ENCODE measurements around the gene PBX1. TPM values are rescaled to one million over a fixed set of nuclear protein-coding genes. Genes with fewer than 3 reads are reported as not detected.
A peak's percentile ranks its signal among the peaks of the same experiment; 100 is the strongest.
"Not testable (repeated sequence)": the region's sequence is repeated elsewhere in the genome, so short reads cannot be mapped to it uniquely, and the experiment has no call there.

The PBX1 gene
- total RNA-seq, 4 donors from 2014 or later: 25.8 to 31.0 (median 27.1) TPM

- WGBS, 2 donors: 78 to 85% methylated on average over 5 of the region's 5 CpGs
Observed at GRCh38 chr1:164534863-164535610, 23.9 kb upstream of the PBX1 start.

DNA sequence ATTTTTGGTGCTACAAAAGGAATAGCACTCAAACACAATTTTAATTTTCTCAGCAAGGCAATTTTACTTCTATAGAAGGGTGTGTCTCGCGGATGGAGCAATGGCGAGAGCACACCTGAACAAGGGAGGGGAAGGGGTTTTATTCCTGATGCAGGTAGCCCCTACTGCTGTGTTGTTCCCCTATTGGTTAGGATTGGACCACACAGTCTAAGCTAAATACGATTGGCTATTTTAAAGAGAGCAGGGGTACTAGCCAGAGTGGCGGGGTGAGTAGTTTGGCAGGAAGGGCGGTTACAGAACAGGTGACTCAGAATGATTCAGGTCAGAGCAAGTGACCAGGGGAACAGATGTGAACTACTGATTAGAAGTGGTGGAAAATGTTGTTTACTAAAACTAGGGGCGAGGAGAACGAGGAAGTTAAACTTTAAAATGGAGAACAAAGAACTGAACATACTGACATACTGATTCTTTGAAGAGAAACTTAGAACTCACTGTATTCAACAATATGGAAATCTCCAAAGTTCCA, 6.5 kb upstream of the PBX1 start:
- not testable (repeated sequence) for H3K4me1 ChIP-seq; H3K9me3 ChIP-seq; DNase-seq (ENCODE audit: low spot score in 2 of 2); H3K36me3 ChIP-seq; H3K4me3 ChIP-seq; H3K27ac ChIP-seq; H3K27me3 ChIP-seq
- 94 to 97% methylated on average over 8 of the region's 8 CpGs for whole genome bisulfite sequencing, 2 donors

More at GRCh38 chr1:164534863-164535610, 23.9 kb upstream of the PBX1 start:
- Histone ChIP-seq H3K4me1 (no peaks in the 10 kb centered on the region), H3K27ac (no peak overlapping the region), H3K27me3 (no peaks in the 10 kb centered on the region), H3K4me3 (no peak overlapping the region), H3K9me3 (no peaks in the 10 kb centered on the region), H3K36me3 (no peaks in the 10 kb centered on the region)
- no peak for DNase-seq (ENCODE audit: low spot score in 2 of 2)
- TF ChIP-seq, protein P1, sequence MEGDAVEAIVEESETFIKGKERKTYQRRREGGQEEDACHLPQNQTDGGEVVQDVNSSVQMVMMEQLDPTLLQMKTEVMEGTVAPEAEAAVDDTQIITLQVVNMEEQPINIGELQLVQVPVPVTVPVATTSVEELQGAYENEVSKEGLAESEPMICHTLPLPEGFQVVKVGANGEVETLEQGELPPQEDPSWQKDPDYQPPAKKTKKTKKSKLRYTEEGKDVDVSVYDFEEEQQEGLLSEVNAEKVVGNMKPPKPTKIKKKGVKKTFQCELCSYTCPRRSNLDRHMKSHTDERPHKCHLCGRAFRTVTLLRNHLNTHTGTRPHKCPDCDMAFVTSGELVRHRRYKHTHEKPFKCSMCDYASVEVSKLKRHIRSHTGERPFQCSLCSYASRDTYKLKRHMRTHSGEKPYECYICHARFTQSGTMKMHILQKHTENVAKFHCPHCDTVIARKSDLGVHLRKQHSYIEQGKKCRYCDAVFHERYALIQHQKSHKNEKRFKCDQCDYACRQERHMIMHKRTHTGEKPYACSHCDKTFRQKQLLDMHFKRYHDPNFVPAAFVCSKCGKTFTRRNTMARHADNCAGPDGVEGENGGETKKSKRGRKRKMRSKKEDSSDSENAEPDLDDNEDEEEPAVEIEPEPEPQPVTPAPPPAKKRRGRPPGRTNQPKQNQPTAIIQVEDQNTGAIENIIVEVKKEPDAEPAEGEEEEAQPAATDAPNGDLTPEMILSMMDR (IDR thresholded peaks at IDR 0.05): no peak
- TF ChIP-seq POLR2A (IDR thresholded peaks at IDR 0.05) (no peak), EP300 (IDR thresholded peaks at IDR 0.05) (no peak)

DNA sequence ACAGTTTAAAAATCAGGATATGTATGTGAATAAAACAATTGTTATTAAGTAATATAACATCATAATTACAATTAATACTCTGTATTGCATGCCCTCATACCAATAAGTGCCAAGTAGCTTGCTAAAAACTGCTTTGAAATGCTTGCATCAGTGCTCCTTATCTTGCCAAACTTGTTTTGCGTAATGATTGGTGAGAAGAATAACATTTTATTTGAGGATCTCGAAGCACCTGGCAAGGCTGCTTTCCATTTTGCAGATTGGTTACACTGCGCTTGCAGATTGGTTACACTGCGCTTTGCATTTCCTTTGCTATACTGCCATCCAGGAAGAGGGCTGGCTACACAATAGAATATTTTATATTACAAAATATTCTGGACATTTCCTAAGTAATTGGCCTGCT, 1.7 kb upstream of the PBX1 start:
- no peak overlapping the region for H3K27ac ChIP-seq
- H3K4me3 ChIP-seq: no peak overlapping the region
- TF ChIP-seq POLR2A (IDR thresholded peaks at IDR 0.05): no peak
- TF ChIP-seq EP300 (IDR thresholded peaks at IDR 0.05): no peak
- TF ChIP-seq, protein P1 (IDR thresholded peaks at IDR 0.05): no peak
- no peaks in the 10 kb centered on the region for H3K36me3 ChIP-seq
- no peaks in the 10 kb centered on the region for H3K27me3 ChIP-seq
- peaks cover 0 to 2% (median 0%) of the 10 kb centered on the region in 4 donors for H3K9me3 ChIP-seq
- 80 to 86% methylated on average over 4 of the region's 4 CpGs for WGBS, 2 donors
- peaks cover 0 to 15% (median 2%) of the 10 kb centered on the region in 4 donors for H3K4me1 ChIP-seq
- DNase-seq (ENCODE audit: low spot score in 2 of 2): no peak

DNA sequence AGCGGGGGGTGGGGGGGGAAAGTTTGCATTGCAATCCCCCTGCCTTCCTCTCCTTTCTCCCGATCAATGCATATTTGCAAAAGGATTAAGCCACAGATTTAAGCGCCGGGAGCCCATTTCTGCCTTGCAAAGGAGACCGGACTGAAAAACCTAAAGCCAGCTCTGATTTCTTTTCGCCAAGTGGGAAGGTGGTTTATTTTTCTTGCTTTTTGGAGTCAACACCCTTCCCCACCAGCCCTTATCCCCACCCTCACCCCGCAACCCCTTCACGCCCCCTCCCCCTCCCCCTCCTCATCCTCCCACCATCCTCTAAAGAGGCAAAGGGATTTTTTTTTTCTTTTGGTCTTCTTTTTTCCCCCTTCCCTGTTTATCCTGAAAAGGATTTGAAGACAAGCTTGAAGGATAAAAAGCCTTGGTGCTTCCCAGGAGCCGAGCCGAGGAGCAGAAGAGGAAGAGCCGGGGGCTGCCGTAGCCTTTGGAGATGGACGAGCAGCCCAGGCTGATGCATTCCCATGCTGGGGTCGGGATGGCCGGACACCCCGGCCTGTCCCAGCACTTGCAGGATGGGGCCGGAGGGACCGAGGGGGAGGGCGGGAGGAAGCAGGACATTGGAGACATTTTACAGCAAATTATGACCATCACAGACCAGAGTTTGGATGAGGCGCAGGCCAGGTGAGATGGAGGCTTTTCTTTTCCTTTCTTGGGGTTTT, 513 bp downstream of the PBX1 start:
- H3K4me1 ChIP-seq: peaks cover 0 to 31% (median 2%) of the 10 kb centered on the region in 4 donors
- no peaks in the 10 kb centered on the region for H3K36me3 ChIP-seq
- peak overlapping the region; percentile 48 to 76 (median 66) for H3K4me3 ChIP-seq
- peak in 1 of 2 donors; percentile 18 for DNase-seq (ENCODE audit: low spot score in 2 of 2)
- TF ChIP-seq, protein P1 (IDR thresholded peaks at IDR 0.05): no peak
- TF ChIP-seq POLR2A (IDR thresholded peaks at IDR 0.05) (no peak), EP300 (IDR thresholded peaks at IDR 0.05) (no peak)
- WGBS, 2 donors: 0% methylated on average over 20 of the region's 20 CpGs
- no peaks in the 10 kb centered on the region for H3K9me3 ChIP-seq
- no peaks in the 10 kb centered on the region for H3K27me3 ChIP-seq
- peak overlapping the region; percentile 53 to 88 (median 82) for H3K27ac ChIP-seq

GRCh38 chr1:164560121-164560541, 1.1 kb downstream of the PBX1 start:
- Histone ChIP-seq H3K27me3 (no peaks in the 10 kb centered on the region), H3K4me1 (peaks cover 0 to 37% (median 3%) of the 10 kb centered on the region in 4 donors), H3K27ac (peak overlapping the region; percentile 53 to 88 (median 82)), H3K36me3 (no peaks in the 10 kb centered on the region), H3K9me3 (no peaks in the 10 kb centered on the region), H3K4me3 (peak overlapping the region; percentile 48 to 76 (median 66))
- WGBS, 2 donors: 2 to 3% methylated on average over 11 of the region's 11 CpGs
- DNase-seq (ENCODE audit: low spot score in 2 of 2): no peak
- no peak for TF ChIP-seq POLR2A (IDR thresholded peaks at IDR 0.05)
- TF ChIP-seq, protein P1 (IDR thresholded peaks at IDR 0.05): no peak
- no peak for TF ChIP-seq EP300 (IDR thresholded peaks at IDR 0.05)
